Ishikawa (cell line): Measurements from ENCODE around the gene ZNF778.

Experiments
- CEBPB ChIP-seq: IDR thresholded peaks from 2 replicates; pipeline ENCODE4 v1.6.1; 2012
- CREB1 ChIP-seq: IDR thresholded peaks from 2 replicates; pipeline ENCODE4 v1.6.1; 2012; ENCODE audit warnings: low read depth
- EGR1 ChIP-seq: IDR thresholded peaks from 2 replicates; pipeline ENCODE4 v1.6.1; 2012
- EP300 ChIP-seq: IDR thresholded peaks from 2 replicates; pipeline ENCODE4 v1.6.1; 2012; ENCODE audit warnings: borderline replicate concordance
- FOXM1 ChIP-seq: IDR thresholded peaks from 2 replicates; pipeline ENCODE4 v1.6.1; 2012; ENCODE audit warnings: low read depth, borderline replicate concordance
- MAX ChIP-seq: IDR thresholded peaks from 2 replicates; pipeline ENCODE4 v1.6.1; 2012
- NFIC ChIP-seq: IDR thresholded peaks from 2 replicates; pipeline ENCODE4 v1.6.1; 2012
- RAD21 ChIP-seq: IDR thresholded peaks from 2 replicates; pipeline ENCODE4 v1.6.1; 2012; ENCODE audit warnings: low read depth
- REST ChIP-seq: IDR thresholded peaks from 2 replicates; pipeline ENCODE4 v1.6.1; 2012; ENCODE audit warnings: low read depth, mild to moderate bottlenecking
- TAF1 ChIP-seq: IDR thresholded peaks from 2 replicates; pipeline ENCODE4 v1.6.1; 2012; ENCODE audit warnings: low read depth, mild to moderate bottlenecking
- TCF12 ChIP-seq: IDR thresholded peaks from 2 replicates; pipeline ENCODE4 v1.6.1; 2012; ENCODE audit warnings: low read depth
- TEAD4 ChIP-seq: IDR thresholded peaks from 2 replicates; pipeline ENCODE4 v1.6.1; 2012
- USF1 ChIP-seq: IDR thresholded peaks from 2 replicates; pipeline ENCODE4 v1.6.1; 2012
- YY1 ChIP-seq: IDR thresholded peaks from 2 replicates; pipeline ENCODE4 v1.6.1; 2012; ENCODE audit warnings: low read depth
- ZBTB7A ChIP-seq: IDR thresholded peaks from 2 replicates; pipeline ENCODE4 v1.6.1; 2012; ENCODE audit warnings: low read depth

ZNF778 gene

GRCh38 chr16:89219365-89219764 lies 1.9 kb downstream of the ZNF778 start:
- TF ChIP-seq EGR1 (no peak), NFIC (no peak), TCF12 (no peak), USF1 (no peak), REST (no peak), CREB1 (no peak), EP300 (no peak), ZBTB7A (no peak), FOXM1 (no peak), TEAD4 (no peak), YY1 (no peak), CEBPB (no peak), RAD21 (no peak), TAF1 (no peak), MAX (no peak)

GRCh38 chr16:89221604-89222003 lies 4.1 kb downstream of the ZNF778 start:
- TF ChIP-seq EGR1 (no peak), NFIC (no peak), FOXM1 (no peak), EP300 (no peak), USF1 (no peak), CEBPB (no peak), YY1 (no peak), MAX (no peak)

GRCh38 chr16:89222931-89223330 lies 5.4 kb downstream of the ZNF778 start:
- TF ChIP-seq TAF1 (no peak), NFIC (no peak), RAD21 (no peak), ZBTB7A (no peak), TCF12 (no peak), CREB1 (no peak), EP300 (no peak)

- no peak for TF ChIP-seq REST
- no peak for TF ChIP-seq CREB1
- no peak for TF ChIP-seq USF1
- TF ChIP-seq EGR1 = no peak
- TF ChIP-seq CEBPB = no peak
- TF ChIP-seq RAD21 = no peak
- TF ChIP-seq TCF12 = no peak
- no peak for TF ChIP-seq FOXM1
- TF ChIP-seq ZBTB7A = no peak
- no peak for TF ChIP-seq YY1
- TF ChIP-seq MAX = no peak
- no peak for TF ChIP-seq TEAD4
- TF ChIP-seq EP300 = no peak
- no peak for TF ChIP-seq NFIC
These were observed 7.2 kb downstream of the ZNF778 start for GRCh38 chr16:89224665-89225064.

GRCh38 chr16:89230255-89230654 lies 12.8 kb downstream of the ZNF778 start:
- TF ChIP-seq EGR1 (no peak), TEAD4 (no peak), RAD21 (no peak), CREB1 (no peak), TAF1 (no peak), NFIC (no peak), CEBPB (no peak)

- no peak for TF ChIP-seq CREB1
- TF ChIP-seq FOXM1 = no peak
- no peak for TF ChIP-seq MAX
- TF ChIP-seq EGR1 = no peak
- TF ChIP-seq RAD21 = no peak
- TF ChIP-seq USF1 = no peak
- TF ChIP-seq NFIC = no peak
- no peak for TF ChIP-seq ZBTB7A
- TF ChIP-seq YY1 = no peak
- no peak for TF ChIP-seq EP300
- TF ChIP-seq TCF12 = no peak
- TF ChIP-seq TEAD4 = no peak
- no peak for TF ChIP-seq REST
These were observed 14.6 kb downstream of the ZNF778 start for GRCh38 chr16:89232107-89232506.
